Hepatocyte (in vitro differentiated cells): ENCODE results near the gene CTNNA3. TPM values are rescaled to one million over a fixed set of nuclear protein-coding genes. Genes with fewer than 3 reads are reported as not detected.
"Not testable (repeated sequence)": the region's sequence is repeated elsewhere in the genome, so short reads cannot be mapped to it uniquely, and the experiment has no call there.

Source experiments
- DNase-seq: peaks from one replicate; pipeline ENCODE4 v3.0.0-alpha.2; 2016; ENCODE audit warnings: low spot score
- H2AFZ ChIP-seq: fragments of 200-600 bp; sonication (generic); 2 replicates; pipeline ENCODE4 v1.6.0; 2016; ENCODE audit warnings: antibody characterized with exemption, mild to moderate bottlenecking
- H3K27ac ChIP-seq: fragments of 200-600 bp; sonication (generic); 2 replicates; pipeline ENCODE4 v1.5.1; 2016; ENCODE audit warnings: mild to moderate bottlenecking
- H3K27me3 ChIP-seq: fragments of 200-600 bp; sonication (generic); 2 replicates; pipeline ENCODE4 v1.6.1; 2016
- H3K36me3 ChIP-seq: fragments of 200-600 bp; sonication (generic); replicated peaks from 2 replicates; pipeline ENCODE4 v1.5.1; 2016; ENCODE audit warnings: low read depth; ENCODE audit not compliant: insufficient read depth
- H3K4me1 ChIP-seq: fragments of 200-600 bp; sonication (generic); 2 replicates; pipeline ENCODE4 v1.5.1; 2016; ENCODE audit warnings: mild to moderate bottlenecking, moderate library complexity; ENCODE audit not compliant: insufficient read depth
- H3K4me2 ChIP-seq: fragments of 200-600 bp; sonication (generic); 2 replicates; pipeline ENCODE4 v1.6.0; 2016
- H3K4me3 ChIP-seq: fragments of 200-600 bp; sonication (generic); 2 replicates; pipeline ENCODE4 v1.5.1; 2016; ENCODE audit warnings: mild to moderate bottlenecking
- H3K79me2 ChIP-seq: fragments of 200-600 bp; sonication (generic); 2 replicates; pipeline ENCODE4 v1.6.0; 2017; ENCODE audit warnings: mild to moderate bottlenecking
- H3K9me2 ChIP-seq: fragments of 200-600 bp; sonication (generic); replicated peaks from 2 replicates; pipeline ENCODE4 v1.6.0; 2017; ENCODE audit warnings: mild to moderate bottlenecking; ENCODE audit not compliant: insufficient read depth
- H3K9me3 ChIP-seq: fragments of 200-600 bp; sonication (generic); 2 replicates; pipeline ENCODE4 v1.5.1; 2016; ENCODE audit warnings: low read depth, mild to moderate bottlenecking
- H4K20me1 ChIP-seq: fragments of 200-600 bp; sonication (generic); 2 replicates; pipeline ENCODE4 v1.6.0; 2016; ENCODE audit warnings: mild to moderate bottlenecking; ENCODE audit not compliant: insufficient read depth, poor library complexity, severe bottlenecking
- CTCF ChIP-seq: fragments of 200-600 bp; sonication (generic); IDR thresholded peaks from 2 replicates; pipeline ENCODE4 v1.5.1; 2016; ENCODE audit warnings: antibody characterized with exemption, mild to moderate bottlenecking; ENCODE audit not compliant: poor library complexity
- EZH2 ChIP-seq: fragments of 200-600 bp; sonication (generic); IDR thresholded peaks from 2 replicates; pipeline ENCODE4 v1.6.1; 2016; ENCODE audit warnings: antibody characterized with exemption, mild to moderate bottlenecking, borderline replicate concordance
- EZH2phosphoT487 ChIP-seq: fragments of 200-600 bp; sonication (generic); IDR thresholded peaks from one replicate; pipeline ENCODE4 v1.6.1; 2018; ENCODE audit warnings: antibody characterized with exemption, mild to moderate bottlenecking, low read depth, moderate library complexity; ENCODE audit not compliant: unreplicated experiment, severe bottlenecking
- WGBS: methylation state at CpG from one replicate; pipeline ENCODE4 v1.1.6; 2016; ENCODE audit warnings: low lambda C conversion rate; ENCODE audit errors: missing lambda C conversion rate; 5-methylcytosine and 5-hydroxymethylcytosine counted together
- polyA plus RNA-seq: library from polyadenylated mRNA; unstranded; fragments of >200 nt; fragmentation: Nextera tagmentation; extraction: Ambion mirVana; gene quantifications from 2 replicates; pipeline ENCODE4 v1.2.1, GENCODE V29; 2016
- total RNA-seq: library from RNA; depleted of rRNA; stranded (reverse); fragments of >200 nt; gene quantifications from 2 replicates; pipeline ENCODE4 v1.2.3, GENCODE V29; 2014

Gene CTNNA3
- total and polyA plus RNA-seq, 2 experiments from 2014 or later = 12.9 to 25.9 TPM

- Histone ChIP-seq H3K9me3 (no peaks in the 10 kb centered on the region), H3K79me2 (no peaks in the 10 kb centered on the region), H3K9me2 (no peaks in the 10 kb centered on the region), H3K4me2 (peak overlapping the region; percentile 36), H4K20me1 (no peaks in the 10 kb centered on the region), H3K27me3 (peaks cover 3% of the 10 kb centered on the region), H3K36me3 (no peaks in the 10 kb centered on the region), H2AFZ (no peak overlapping the region), H3K4me3 (no peak overlapping the region), H3K27ac (no peak overlapping the region), H3K4me1 (peaks cover 8% of the 10 kb centered on the region)
- WGBS = 54% methylated on average over 6 of the region's 6 CpGs
- TF ChIP-seq EZH2 (no peak), CTCF (no peak), EZH2phosphoT487 (no peak)
- DNase-seq = peak; percentile 4
These were observed 156.7 kb downstream of the CTNNA3 start for GRCh38 chr10:67539312-67539711.

- Histone ChIP-seq H3K36me3 (no peaks in the 10 kb centered on the region), H3K4me2 (no peak overlapping the region), H3K27ac (no peak overlapping the region), H4K20me1 (no peaks in the 10 kb centered on the region), H3K4me1 (peaks cover 8% of the 10 kb centered on the region), H3K27me3 (peaks cover 3% of the 10 kb centered on the region), H3K79me2 (no peaks in the 10 kb centered on the region), H2AFZ (no peak overlapping the region), H3K9me3 (no peaks in the 10 kb centered on the region), H3K4me3 (no peak overlapping the region), H3K9me2 (no peaks in the 10 kb centered on the region)
- DNase-seq = no peak
- WGBS = 74% methylated on average over 1 of the region's 1 CpG
- TF ChIP-seq CTCF (no peak), EZH2phosphoT487 (no peak), EZH2 (no peak)
These were observed 158.1 kb downstream of the CTNNA3 start for GRCh38 chr10:67537906-67538305.

- no peak overlapping the region for H3K27ac ChIP-seq
- no peaks in the 10 kb centered on the region for H3K79me2 ChIP-seq
- no peaks in the 10 kb centered on the region for H3K9me2 ChIP-seq
- H3K9me3 ChIP-seq = no peaks in the 10 kb centered on the region
- no peaks in the 10 kb centered on the region for H3K36me3 ChIP-seq
- no peak overlapping the region for H3K4me3 ChIP-seq
- H4K20me1 ChIP-seq = no peaks in the 10 kb centered on the region
- H2AFZ ChIP-seq = no peak overlapping the region
- no peak for DNase-seq
- peaks cover 3% of the 10 kb centered on the region for H3K27me3 ChIP-seq
- WGBS = 72% methylated on average over 1 of the region's 1 CpG
- no peaks in the 10 kb centered on the region for H3K4me1 ChIP-seq
- TF ChIP-seq CTCF (no peak), EZH2phosphoT487 (no peak), EZH2 (no peak)
- H3K4me2 ChIP-seq = no peak overlapping the region
These were observed 162.6 kb downstream of the CTNNA3 start for GRCh38 chr10:67533376-67533775.

GRCh38 chr10:67530990-67531389, 165.0 kb downstream of the CTNNA3 start:
- 96% methylated on average over 3 of the region's 3 CpGs for WGBS
- not testable (repeated sequence) for H3K36me3 ChIP-seq, H3K27me3 ChIP-seq, H3K9me3 ChIP-seq, H3K9me2 ChIP-seq, H2AFZ ChIP-seq, H4K20me1 ChIP-seq, H3K27ac ChIP-seq, H3K4me3 ChIP-seq, H3K4me2 ChIP-seq, H3K79me2 ChIP-seq, H3K4me1 ChIP-seq, DNase-seq
